Uterus (tissue), 4 donors: ENCODE measurements around the gene PTPRU. TPM values are rescaled to one million over a fixed set of nuclear protein-coding genes. Genes with fewer than 3 reads are reported as not detected.
"Not testable (repeated sequence)": the region's sequence is repeated elsewhere in the genome, so short reads cannot be mapped to it uniquely, and the experiment has no call there.

Experiments used
- DNase-seq, 2 donors: peaks; one replicate each; pipeline ENCODE4 v3.0.0-alpha.2; 2019 to 2020
- H3K27ac ChIP-seq, 2 donors: fragments of 200-600 bp; sonication (generic); 1 replicate in 1 of 2; 2 replicates in 1 of 2; pipeline ENCODE4 v1.5.1; 2016 to 2018
- H3K27me3 ChIP-seq, 2 donors: fragments of 200-600 bp; sonication (generic); one replicate each; pipeline ENCODE4 v1.5.1; 2018 to 2019; ENCODE audit warnings: control low read depth in 1 of 2
- H3K36me3 ChIP-seq, 2 donors: fragments of 200-600 bp; sonication (generic); one replicate each; pipeline ENCODE4 v1.5.1; 2019; ENCODE audit warnings: control low read depth in 1 of 2
- H3K4me1 ChIP-seq, 2 donors: fragments of 200-600 bp; sonication (generic); one replicate each; pipeline ENCODE4 v1.5.1; 2018 to 2019; ENCODE audit warnings: control low read depth in 1 of 2
- H3K4me3 ChIP-seq, 2 donors: fragments of 200-600 bp; sonication (generic); 1 replicate in 1 of 2; 2 replicates in 1 of 2; pipeline ENCODE4 v1.5.1; 2018 to 2019; ENCODE audit warnings: mild to moderate bottlenecking in 1 of 2
- H3K9me3 ChIP-seq, 2 donors: fragments of 200-600 bp; sonication (generic); one replicate each; pipeline ENCODE4 v1.5.1; 2019; ENCODE audit warnings: control low read depth in 1 of 2
- POLR2A ChIP-seq, 2 donors: fragments of 450-650 bp; IDR thresholded peaks; one replicate each; pipeline ENCODE4 v1.6.1; 2016; ENCODE audit warnings: antibody characterized with exemption in 2 of 2, mild to moderate bottlenecking in 1 of 2, moderate library complexity in 1 of 2
- intact Hi-C: fragments of 100-400 bp; cut with DNase I; formaldehyde crosslinking; loops from one replicate; pipeline ENCODE4 v1.15.1; 2023; ENCODE audit warnings: low total_unique reads
- total RNA-seq, 4 donors: library from RNA; depleted of rRNA in 3 of 4; stranded (reverse); fragments of >200 nt in 3 of 4; gene quantifications; one replicate each; pipeline versions ENCODE4 v1.1.0 to v1.2.4, GENCODE V29; 2014 to 2023
- TF ChIP-seq, protein P1 (sequence below), 4 experiments: fragments of 200-600 bp in 2 of 4; fragments of 450-650 bp in 2 of 4; sonication (generic) in 2 of 4; IDR thresholded peaks; one replicate each; pipeline ENCODE4 v1.5.1; 2016 to 2019; ENCODE audit warnings: antibody characterized with exemption in 4 of 4, mild to moderate bottlenecking in 2 of 4, moderate library complexity in 1 of 4
- donor health status: DM: yes; HTN: yes; CAD: no.

PTPRU gene
- total RNA-seq, 4 donors from 2014 or later: 9.5 to 48.2 (median 33.4) TPM

DNA sequence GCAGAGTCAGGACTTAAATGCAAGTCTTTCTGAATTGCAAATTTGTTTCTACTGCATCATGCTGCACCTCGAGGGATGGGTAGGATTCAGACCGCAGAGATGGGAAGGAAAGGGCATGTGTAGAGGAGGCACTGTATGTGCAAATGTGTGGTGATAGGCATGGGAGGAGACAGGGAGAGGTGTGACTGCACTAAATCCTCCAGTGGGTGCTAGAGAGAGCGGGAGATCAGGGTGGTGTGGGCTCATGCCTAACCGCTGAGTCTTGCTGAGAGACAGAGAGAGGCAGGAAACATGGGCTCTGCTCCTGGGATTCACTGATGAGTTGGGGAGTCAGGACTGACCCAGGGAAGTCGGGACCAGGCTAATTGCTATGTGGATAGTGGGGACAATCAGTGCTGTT lies 61.1 kb downstream of the PTPRU start:
- H3K4me3 ChIP-seq: no peak overlapping the region
- H3K9me3 ChIP-seq: no peaks in the 10 kb centered on the region
- no peak overlapping the region for H3K27ac ChIP-seq
- no peak for DNase-seq
- no peaks in the 10 kb centered on the region for H3K27me3 ChIP-seq
- TF ChIP-seq, protein P1, sequence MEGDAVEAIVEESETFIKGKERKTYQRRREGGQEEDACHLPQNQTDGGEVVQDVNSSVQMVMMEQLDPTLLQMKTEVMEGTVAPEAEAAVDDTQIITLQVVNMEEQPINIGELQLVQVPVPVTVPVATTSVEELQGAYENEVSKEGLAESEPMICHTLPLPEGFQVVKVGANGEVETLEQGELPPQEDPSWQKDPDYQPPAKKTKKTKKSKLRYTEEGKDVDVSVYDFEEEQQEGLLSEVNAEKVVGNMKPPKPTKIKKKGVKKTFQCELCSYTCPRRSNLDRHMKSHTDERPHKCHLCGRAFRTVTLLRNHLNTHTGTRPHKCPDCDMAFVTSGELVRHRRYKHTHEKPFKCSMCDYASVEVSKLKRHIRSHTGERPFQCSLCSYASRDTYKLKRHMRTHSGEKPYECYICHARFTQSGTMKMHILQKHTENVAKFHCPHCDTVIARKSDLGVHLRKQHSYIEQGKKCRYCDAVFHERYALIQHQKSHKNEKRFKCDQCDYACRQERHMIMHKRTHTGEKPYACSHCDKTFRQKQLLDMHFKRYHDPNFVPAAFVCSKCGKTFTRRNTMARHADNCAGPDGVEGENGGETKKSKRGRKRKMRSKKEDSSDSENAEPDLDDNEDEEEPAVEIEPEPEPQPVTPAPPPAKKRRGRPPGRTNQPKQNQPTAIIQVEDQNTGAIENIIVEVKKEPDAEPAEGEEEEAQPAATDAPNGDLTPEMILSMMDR (IDR thresholded peaks at IDR 0.05): no peak
- no peak for TF ChIP-seq POLR2A (IDR thresholded peaks at IDR 0.05)
- intact Hi-C loops: no loop called here
- H3K36me3 ChIP-seq: no peaks in the 10 kb centered on the region
- H3K4me1 ChIP-seq: no peaks in the 10 kb centered on the region

DNA sequence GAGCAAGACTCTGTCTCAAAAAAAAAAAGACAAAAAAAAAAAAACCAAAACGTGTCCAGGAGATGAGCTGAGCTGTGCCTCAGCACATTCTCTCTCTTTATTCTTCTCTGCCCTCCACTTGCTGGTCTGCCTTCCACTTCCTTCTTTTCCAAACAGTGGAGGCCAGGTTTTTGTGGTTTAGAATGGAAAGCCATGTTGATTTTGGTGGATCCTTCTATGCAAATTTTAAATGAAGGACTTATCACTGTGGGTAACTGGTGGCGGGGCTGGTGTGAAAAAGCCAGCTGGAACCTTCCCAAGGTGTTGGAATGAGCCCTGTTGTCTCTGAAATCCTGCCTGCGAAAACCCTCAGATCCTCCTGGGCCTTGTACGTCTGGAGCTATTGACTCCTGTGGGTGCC lies 61.9 kb downstream of the PTPRU start:
- intact Hi-C loops: no loop called here
- no peak for DNase-seq
- no peaks in the 10 kb centered on the region for H3K36me3 ChIP-seq
- no peak overlapping the region for H3K27ac ChIP-seq
- no peaks in the 10 kb centered on the region for H3K27me3 ChIP-seq
- no peaks in the 10 kb centered on the region for H3K4me1 ChIP-seq
- H3K9me3 ChIP-seq: no peaks in the 10 kb centered on the region
- TF ChIP-seq, protein P1 (IDR thresholded peaks at IDR 0.05): no peak
- no peak for TF ChIP-seq POLR2A (IDR thresholded peaks at IDR 0.05)
- H3K4me3 ChIP-seq: no peak overlapping the region

DNA sequence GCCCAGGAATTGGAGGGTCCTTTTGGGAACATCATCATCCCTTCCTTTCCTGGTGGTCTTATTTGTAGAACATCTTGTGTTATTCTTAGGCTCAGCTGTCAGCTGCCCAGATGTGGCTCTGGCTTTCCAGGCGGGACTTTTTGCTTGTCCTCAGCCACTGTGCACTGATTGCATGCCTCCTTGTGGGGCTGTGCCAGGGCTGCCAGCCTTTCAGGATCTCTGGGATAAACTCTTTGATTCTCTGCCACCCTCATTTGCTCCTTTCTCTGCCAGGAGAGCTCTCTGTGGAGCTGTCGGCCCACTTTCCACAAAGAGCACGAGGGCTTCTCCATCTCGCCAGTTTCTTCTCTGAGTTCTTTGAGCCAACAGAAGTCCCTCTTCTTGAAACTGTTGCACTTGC lies 63.1 kb downstream of the PTPRU start:
- no peaks in the 10 kb centered on the region for H3K36me3 ChIP-seq
- intact Hi-C loops: no loop called here
- no peaks in the 10 kb centered on the region for H3K4me1 ChIP-seq
- no peaks in the 10 kb centered on the region for H3K9me3 ChIP-seq
- no peaks in the 10 kb centered on the region for H3K27me3 ChIP-seq
- H3K4me3 ChIP-seq: no peak overlapping the region
- no peak overlapping the region for H3K27ac ChIP-seq
- TF ChIP-seq POLR2A (IDR thresholded peaks at IDR 0.05): no peak
- TF ChIP-seq, protein P1 (IDR thresholded peaks at IDR 0.05): no peak
- no peak for DNase-seq

DNA sequence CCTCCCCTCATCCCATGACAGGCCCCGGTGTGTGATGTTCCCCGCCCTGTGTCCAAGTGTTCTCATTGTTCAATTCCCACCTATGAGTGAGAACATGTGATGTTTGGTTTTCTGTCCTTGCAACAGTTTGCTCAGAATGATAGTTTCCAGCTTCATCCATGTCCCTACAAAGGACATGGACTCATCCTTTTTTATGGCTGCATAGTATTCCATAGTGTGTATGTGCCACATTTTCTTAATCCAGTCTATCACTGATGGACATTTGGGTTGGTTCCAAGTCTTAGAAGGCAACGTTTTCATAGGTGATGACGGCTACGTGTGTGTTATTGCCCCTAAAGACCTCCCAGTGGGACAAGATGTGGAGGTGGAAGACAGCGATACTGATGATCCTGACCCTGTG lies 65.4 kb downstream of the PTPRU start:
- H3K36me3 ChIP-seq, H3K27me3 ChIP-seq, DNase-seq, intact Hi-C loops, H3K9me3 ChIP-seq, H3K4me1 ChIP-seq, H3K4me3 ChIP-seq, H3K27ac ChIP-seq: not testable (repeated sequence)

DNA sequence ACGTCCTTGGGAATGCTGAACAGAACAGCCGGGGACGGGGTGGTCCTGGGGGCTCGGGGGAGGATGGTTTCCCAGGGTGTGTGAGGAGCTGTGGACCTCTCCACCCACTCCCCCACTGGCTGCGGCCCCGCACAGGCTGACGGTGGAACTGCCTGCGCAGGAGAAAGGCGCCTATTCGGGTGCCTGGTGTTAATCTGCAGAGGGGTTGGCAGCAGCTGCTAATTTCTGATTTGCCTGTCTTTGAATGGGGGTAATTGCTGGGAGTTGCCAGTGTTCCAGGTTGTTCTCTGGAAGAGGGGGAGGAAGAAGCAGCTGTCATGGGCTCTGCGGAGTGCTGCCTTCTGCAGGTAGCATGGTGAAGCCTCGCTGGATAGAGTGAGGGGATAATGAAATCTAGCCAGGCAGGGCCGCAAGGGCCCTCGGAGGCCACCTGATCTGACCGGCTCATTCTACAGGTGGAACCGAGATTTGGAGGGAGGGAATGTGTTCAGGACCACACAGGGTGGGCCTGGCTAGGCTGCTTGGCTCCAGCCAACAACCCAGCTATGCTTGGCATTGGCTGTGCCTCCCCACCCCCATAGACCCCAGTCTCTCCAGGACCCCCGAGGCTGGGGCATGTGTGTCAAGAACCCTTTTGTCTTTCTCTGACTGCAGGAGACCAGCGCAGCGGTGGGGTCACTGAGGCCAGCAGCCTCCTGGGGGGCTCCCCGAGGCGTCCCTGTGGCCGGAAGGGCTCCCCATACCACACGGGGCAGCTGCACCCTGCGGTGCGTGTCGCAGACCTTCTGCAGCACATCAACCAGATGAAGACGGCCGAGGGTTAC lies 67.1 kb downstream of the PTPRU start:
- no peak overlapping the region for H3K4me3 ChIP-seq
- H3K4me1 ChIP-seq: no peaks in the 10 kb centered on the region
- no peak for TF ChIP-seq POLR2A (IDR thresholded peaks at IDR 0.05)
- TF ChIP-seq, protein P1 (IDR thresholded peaks at IDR 0.05): no peak
- no peaks in the 10 kb centered on the region for H3K36me3 ChIP-seq
- intact Hi-C loops: no loop called here
- no peaks in the 10 kb centered on the region for H3K9me3 ChIP-seq
- no peaks in the 10 kb centered on the region for H3K27me3 ChIP-seq
- no peak for DNase-seq
- H3K27ac ChIP-seq: no peak overlapping the region
